ENCODE results near the gene LRP1B.

- no peak for TF ChIP-seq CTCF (IDR thresholded peaks at IDR 0.05)
- TF ChIP-seq POLR2A (IDR thresholded peaks at IDR 0.05) = no peak
These were observed 1260.9 kb downstream of the LRP1B start for GRCh38 chr2:140869925-140870324.

Measured in Peyer's patch (tissue), 4 donors.